Measurements from ENCODE around the gene TPK1.

The TPK1 gene

GRCh38 chr7:144525956-144526355, 309.9 kb downstream of the TPK1 start:
- no peaks in the 10 kb centered on the region for H3K27me3 ChIP-seq
- H3K4me3 ChIP-seq (ENCODE audit: low read depth, low read length), result no peak overlapping the region
- no peak for TF ChIP-seq CTCF (IDR thresholded peaks at IDR 0.05; ENCODE audit: low read depth, low read length)
- no peaks in the 10 kb centered on the region for H3K9me3 ChIP-seq
- H3K36me3 ChIP-seq, result no peaks in the 10 kb centered on the region
- no peak for DNase-seq
- H3K4me1 ChIP-seq, result no peaks in the 10 kb centered on the region

- Histone ChIP-seq H3K9me3 (no peaks in the 10 kb centered on the region), H3K27me3 (no peaks in the 10 kb centered on the region), H3K4me3 (ENCODE audit: low read depth, low read length) (no peak overlapping the region), H3K36me3 (no peaks in the 10 kb centered on the region), H3K4me1 (no peaks in the 10 kb centered on the region)
- DNase-seq, result no peak
- TF ChIP-seq CTCF (IDR thresholded peaks at IDR 0.05; ENCODE audit: low read depth, low read length), result no peak
These were observed 311.6 kb downstream of the TPK1 start for GRCh38 chr7:144524271-144524670.

GRCh38 chr7:144523621-144524020, 312.2 kb downstream of the TPK1 start:
- no peak for DNase-seq
- Histone ChIP-seq H3K4me3 (ENCODE audit: low read depth, low read length) (no peak overlapping the region), H3K27me3 (no peaks in the 10 kb centered on the region), H3K4me1 (no peaks in the 10 kb centered on the region), H3K9me3 (no peaks in the 10 kb centered on the region), H3K36me3 (no peaks in the 10 kb centered on the region)
- TF ChIP-seq CTCF (IDR thresholded peaks at IDR 0.05; ENCODE audit: low read depth, low read length), result no peak

GRCh38 chr7:144519925-144520324, 315.9 kb downstream of the TPK1 start:
- DNase-seq, result no peak
- no peaks in the 10 kb centered on the region for H3K9me3 ChIP-seq
- no peaks in the 10 kb centered on the region for H3K36me3 ChIP-seq
- no peaks in the 10 kb centered on the region for H3K4me1 ChIP-seq
- H3K27me3 ChIP-seq, result no peaks in the 10 kb centered on the region
- TF ChIP-seq CTCF (IDR thresholded peaks at IDR 0.05; ENCODE audit: low read depth, low read length), result no peak
- no peak overlapping the region for H3K4me3 ChIP-seq (ENCODE audit: low read depth, low read length)

GRCh38 chr7:144518360-144518759, 317.5 kb downstream of the TPK1 start:
- TF ChIP-seq CTCF (IDR thresholded peaks at IDR 0.05; ENCODE audit: low read depth, low read length), result no peak
- Histone ChIP-seq H3K4me3 (ENCODE audit: low read depth, low read length) (no peak overlapping the region), H3K27me3 (no peaks in the 10 kb centered on the region), H3K9me3 (no peaks in the 10 kb centered on the region), H3K4me1 (no peaks in the 10 kb centered on the region), H3K36me3 (no peaks in the 10 kb centered on the region)
- DNase-seq, result no peak

GRCh38 chr7:144517749-144518148, 318.1 kb downstream of the TPK1 start:
- no peaks in the 10 kb centered on the region for H3K36me3 ChIP-seq
- no peak for TF ChIP-seq CTCF (IDR thresholded peaks at IDR 0.05; ENCODE audit: low read depth, low read length)
- no peaks in the 10 kb centered on the region for H3K4me1 ChIP-seq
- H3K4me3 ChIP-seq (ENCODE audit: low read depth, low read length), result no peak overlapping the region
- no peak for DNase-seq
- no peaks in the 10 kb centered on the region for H3K9me3 ChIP-seq
- H3K27me3 ChIP-seq, result no peaks in the 10 kb centered on the region
